GM18502 (cell line): ENCODE measurements around the gene PEAR1.
"Not testable (repeated sequence)": the region's sequence is repeated elsewhere in the genome, so short reads cannot be mapped to it uniquely, and the experiment has no call there.

ENCODE experiments used
- ATAC-seq: cut with Tn5 transposase; IDR thresholded peaks from one replicate; pipeline ENCODE4 v1.9.1; 2021; ENCODE audit warnings: mild to moderate bottlenecking; ENCODE audit not compliant: unreplicated experiment, poor library complexity

PEAR1 gene

DNA sequence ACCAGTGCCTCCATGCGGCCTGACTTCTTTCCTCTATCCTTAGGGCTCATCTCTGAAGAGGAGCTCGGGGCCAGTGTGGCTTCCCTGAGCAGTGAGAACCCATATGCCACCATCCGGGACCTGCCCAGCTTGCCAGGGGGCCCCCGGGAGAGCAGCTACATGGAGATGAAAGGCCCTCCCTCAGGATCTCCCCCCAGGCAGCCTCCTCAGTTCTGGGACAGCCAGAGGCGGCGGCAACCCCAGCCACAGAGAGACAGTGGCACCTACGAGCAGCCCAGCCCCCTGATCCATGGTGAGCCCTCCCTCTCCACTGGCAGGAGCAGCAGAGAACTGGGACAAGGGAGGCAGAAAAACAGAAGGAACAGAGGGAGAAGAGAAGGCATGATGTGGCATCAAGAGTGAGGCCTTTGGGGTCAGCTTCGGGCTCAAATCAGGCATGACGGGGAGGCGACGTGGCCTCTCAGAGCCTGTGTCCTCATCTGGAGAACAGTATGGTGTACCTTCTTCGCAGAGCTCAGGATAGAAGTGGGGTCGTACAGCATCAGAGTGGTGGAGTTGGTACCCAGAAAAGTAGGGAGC lies 20.4 kb downstream of the PEAR1 start:
- no peak for ATAC-seq

DNA sequence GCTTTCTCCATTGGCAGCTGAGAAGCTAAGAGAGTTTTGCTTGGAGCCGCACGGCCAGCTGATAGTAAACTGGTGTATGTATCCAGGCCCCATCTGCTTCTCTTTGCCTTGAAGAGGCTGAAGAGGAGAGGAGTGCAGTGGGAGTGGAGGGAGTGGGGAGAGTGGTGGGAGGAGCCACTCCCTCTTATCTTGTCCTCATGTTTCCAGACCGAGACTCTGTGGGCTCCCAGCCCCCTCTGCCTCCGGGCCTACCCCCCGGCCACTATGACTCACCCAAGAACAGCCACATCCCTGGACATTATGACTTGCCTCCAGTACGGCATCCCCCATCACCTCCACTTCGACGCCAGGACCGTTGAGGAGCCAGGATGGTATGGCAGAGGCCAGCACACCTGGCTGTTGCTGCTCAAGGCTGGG lies 20.9 kb downstream of the PEAR1 start:
- no peak for ATAC-seq

DNA sequence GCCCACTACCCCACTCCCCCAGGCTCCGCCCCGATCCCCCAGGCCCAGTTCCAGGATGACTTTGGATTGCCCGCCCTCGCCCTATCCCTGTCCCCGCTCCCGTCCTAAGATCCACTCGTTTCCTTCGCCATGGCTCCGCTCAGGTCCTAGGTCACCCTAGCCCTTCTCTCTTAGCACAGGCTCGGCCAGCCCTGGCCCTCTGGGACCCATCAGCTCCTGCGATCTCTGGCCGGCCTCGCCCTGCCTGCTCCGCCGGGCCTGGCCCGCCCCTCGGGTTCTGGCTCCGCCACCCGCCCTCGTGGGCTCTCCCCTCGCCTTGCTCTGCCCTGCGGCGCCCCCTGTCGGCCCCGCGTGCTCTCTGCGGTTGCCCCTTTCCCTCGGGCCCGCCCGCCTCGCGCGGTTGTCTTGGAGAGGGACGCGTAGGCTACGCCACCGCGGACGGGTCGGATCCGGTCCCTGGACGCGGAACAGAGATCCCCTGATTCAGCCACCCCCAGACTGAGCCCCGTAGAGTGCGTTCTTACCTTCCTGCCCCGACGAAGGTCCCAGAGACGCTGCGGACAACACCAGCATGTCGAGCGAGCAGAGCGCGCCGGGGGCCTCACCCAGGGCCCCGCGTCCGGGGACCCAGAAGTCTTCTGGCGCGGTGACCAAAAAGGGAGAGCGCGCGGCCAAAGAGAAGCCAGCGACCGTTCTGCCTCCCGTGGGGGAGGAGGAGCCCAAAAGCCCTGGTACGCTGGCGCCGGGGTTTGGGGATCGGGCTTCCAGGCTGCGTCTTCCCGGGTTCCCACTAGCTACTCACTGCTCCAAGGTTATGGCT lies 26.9 kb downstream of the PEAR1 start, which contains the start of gene LRRC71:
Gene LRRC71 (plus strand): TSS at position 400 of the 820 bp plus-strand sequence. CDS start 172 bp downstream, at position 572.
- no peak for ATAC-seq

DNA sequence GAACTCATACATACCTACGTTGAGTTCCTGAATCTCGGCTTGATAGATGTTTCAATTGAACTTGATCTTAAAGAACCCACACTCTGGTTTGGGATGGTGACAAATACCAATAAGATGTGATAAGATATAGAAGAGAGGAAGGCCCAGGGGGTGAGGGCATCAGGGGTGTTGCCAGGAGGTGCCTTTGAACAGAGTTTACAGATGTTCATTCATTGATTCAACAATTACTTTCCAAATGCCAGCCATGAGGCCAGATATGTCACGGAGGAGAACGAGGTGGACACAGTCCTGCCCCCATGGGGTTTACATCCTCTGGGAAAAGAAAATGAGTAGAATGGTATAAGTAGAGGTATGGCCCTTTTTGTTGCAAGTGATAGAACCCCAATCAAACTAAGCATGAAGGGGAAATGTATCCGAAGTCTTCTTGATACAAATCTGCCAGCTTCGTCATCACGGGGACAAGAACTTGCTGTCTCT lies 27.6 kb downstream of the PEAR1 start:
- ATAC-seq, result no peak

DNA sequence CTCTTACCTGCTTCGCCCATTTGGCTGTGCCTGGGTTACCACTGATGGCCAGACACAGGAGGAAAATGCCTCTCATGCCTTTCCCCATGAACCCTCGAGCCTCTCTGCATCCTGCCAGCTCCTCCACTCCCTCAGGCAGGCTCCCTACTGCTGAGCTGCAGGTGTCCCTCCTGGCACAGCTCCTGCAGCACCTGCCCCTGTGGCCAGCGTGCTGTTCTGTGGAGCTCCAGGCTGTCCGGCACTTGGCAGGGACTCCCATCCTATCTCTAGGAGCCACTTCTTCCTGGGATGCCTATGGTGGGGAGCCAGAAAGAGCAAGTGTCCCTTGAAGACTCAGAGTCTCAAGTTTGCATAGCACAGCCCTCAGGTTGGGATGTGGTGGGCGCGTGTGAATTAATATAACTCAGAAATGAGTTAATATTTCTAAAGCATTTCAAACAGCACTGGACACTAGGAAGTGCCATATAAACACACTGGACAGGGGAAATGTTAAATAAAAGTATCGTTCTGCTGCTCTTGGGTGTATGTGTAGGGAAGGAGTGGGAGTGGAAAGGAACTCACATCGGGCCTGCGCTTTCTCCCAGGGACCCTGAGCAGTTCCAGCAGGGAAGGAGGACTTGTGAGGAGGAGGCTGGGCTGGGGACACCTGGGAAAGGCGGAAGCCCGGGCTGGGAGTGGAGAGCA lies 29.6 kb downstream of the PEAR1 start:
- ATAC-seq, result no peak

DNA sequence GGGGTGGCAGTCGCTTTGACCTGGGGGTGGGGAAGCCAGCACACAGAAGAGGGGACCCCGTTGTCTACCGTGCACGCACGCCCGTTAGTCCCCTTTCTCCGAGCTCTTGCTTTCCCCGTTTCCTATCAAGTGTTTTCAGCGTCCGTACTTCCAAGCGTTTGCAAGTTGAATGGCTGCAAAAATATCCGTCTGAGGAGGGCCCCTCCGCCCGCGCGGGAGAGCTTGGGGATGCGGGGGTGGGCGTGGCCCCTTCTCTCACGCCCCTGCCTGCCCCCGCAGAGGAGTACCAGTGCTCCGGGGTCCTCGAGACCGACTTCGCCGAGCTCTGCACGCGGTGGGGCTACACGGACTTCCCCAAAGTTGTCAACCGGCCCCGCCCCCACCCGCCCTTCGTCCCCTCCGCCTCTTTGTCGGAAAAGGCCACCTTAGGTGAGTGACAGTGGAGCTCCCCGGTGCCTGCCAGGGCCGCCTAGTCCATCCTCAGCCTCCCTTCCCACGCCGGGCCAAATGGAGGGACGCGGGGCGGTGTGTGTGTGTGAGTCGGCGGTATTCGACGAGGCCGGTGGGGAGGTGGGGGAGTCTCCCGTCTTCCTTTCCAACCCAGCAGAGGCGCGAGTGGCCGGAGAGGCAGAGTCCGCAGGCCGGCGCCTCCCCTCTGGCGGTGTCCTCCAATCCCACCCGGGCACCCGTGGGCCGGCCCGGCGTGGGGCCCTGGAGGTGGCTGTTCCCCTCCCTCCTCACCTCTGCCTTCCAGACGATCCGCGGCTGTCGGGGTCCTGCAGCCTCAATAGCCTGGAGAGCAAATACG lies 30.4 kb downstream of the PEAR1 start:
- ATAC-seq, result no peak

DNA sequence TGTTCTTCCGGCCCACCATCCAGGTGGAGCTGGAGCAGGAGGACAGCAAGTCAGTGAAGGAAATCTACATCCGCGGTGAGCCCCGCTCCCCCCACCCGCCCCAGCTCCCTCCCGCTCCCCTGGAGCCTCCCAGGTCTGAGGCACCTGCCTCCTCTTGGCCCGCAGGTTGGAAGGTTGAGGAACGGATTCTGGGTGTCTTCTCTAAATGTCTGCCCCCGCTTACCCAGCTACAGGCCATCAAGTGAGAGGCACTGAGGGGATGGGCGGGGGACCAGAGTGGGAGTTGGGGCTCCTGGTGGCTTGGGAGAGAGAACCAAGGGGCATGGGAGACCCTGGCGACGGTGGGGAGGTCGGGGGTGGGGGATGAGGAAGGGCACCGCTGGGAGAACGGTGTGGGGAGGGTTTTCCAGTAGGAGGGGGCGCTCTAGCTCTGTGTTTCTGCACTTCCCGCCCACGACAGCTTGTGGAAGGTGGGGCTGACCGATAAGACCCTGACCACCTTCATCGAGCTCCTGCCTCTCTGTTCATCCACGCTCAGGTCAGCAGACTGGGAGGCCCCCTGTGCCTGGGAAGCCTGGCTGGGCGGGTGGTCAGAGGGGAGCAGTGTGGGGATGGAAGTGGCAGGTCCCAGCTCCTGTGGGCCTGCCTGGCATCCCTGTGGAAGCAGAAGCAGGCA lies 31.1 kb downstream of the PEAR1 start:
- no peak for ATAC-seq

DNA sequence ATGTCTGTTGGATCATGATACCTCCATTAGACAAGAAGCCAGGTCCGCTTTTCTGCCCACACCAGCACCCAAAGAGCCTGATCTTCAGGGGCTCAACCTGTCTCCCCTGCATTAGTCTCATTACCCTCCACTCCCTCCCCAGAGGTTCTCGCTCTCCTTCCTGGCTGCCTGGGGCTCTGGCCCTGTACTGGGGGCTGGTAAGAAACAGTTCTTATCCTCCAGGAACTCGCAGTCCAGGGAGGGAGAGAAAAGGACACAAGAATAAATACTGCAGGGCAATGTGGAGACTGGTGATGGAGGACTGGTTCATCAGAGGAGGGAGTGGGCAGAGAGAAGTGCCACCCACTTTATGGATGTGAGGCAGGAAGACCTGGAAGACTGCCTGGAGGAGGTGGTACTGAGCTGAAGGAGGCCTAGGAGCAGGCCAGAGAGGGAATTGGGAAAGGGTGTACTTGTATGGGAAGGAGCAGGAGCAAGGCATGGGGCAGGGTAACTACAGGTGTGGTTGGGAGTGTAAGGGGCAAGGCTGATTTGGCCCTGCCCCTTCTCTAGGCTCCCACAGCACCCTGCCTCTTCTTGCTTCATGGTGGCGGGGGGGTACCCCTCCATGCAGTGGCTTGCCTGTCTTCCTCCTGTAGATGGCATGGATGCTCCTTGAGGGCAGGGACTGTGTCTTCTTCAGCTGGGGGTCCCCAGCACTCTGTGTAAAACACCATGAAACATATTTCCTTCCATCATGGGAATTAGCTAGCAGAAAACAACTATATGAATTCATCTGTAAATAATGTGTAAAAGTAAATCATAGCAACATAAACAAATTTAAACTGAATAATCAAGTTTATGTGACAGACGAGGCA lies 31.9 kb downstream of the PEAR1 start:
- no peak for ATAC-seq

DNA sequence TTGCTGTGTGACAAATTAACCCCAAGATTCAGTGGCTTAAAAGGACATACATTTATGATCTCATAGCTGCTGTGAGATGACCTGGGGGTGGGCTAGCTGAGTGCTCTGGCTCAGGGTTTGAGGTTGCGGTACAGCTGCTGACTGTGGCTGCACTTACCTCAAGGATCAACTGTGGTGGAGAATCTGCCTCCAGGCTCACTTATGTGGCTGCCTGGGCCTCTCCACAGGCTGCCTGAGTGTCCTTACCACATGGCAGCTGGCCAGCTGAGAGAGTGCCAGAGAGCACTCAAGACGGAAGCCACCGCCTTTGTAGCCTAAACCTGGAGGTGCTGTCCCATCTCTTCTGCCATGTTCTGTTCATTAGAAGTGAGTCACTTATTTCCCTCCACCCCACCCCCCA lies 32.7 kb downstream of the PEAR1 start:
- no peak for ATAC-seq

DNA sequence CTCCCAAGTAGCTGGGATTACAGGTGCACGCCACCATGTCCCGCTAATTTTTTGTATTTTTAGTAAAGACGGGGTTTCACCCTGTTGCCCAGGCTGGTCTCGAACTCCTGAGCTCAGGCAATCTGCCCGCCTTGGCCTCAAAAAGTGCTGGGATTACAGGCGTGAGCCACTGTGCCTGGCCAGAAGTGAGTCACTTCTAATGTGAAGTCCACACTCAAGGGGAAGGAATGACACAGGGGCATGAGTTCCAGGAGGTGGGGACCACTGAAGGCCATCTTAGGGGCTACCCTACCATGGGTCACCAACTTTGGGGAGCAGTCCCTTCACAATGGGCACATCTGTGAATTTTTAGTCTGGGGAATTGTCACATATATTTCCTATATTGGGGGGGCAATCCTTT lies 33.2 kb downstream of the PEAR1 start:
- not testable (repeated sequence) for ATAC-seq

DNA sequence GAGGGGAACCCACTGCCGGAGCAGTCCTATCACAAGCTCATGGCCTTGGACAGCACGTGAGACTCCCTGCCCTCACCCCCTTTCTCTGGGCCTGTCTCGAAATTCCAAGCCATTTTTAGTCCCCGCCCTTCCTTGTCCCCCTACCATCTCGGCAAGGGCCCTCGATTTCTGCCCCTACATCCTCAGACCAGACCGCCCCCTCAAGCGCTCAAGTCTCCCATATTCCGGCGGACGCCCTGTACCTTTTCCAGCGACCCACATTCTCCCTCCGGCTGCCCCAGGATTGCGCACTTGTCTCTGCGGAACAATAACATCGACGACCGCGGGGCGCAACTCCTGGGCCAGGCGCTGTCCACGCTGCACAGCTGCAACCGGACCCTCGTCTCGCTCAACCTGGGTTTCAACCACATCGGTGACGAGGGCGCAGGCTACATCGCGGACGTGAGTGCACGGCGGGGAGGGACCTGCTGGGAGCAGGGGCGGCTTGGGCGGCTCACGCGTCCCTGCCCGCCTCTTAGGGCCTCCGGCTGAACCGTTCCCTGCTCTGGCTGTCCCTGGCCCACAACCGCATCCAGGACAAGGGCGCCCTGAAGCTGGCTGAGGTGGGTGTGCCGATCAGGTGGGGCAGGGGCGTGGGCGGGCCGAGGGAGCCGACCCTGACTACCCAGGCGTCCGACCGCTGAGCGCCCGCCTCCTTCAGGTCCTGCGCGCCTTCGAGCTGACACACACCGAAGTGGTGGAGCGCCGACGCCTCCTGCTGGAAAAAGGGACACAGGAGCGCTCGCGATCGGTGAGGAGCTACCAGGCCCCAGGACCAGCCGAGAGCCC lies 33.9 kb downstream of the PEAR1 start:
- no peak for ATAC-seq

DNA sequence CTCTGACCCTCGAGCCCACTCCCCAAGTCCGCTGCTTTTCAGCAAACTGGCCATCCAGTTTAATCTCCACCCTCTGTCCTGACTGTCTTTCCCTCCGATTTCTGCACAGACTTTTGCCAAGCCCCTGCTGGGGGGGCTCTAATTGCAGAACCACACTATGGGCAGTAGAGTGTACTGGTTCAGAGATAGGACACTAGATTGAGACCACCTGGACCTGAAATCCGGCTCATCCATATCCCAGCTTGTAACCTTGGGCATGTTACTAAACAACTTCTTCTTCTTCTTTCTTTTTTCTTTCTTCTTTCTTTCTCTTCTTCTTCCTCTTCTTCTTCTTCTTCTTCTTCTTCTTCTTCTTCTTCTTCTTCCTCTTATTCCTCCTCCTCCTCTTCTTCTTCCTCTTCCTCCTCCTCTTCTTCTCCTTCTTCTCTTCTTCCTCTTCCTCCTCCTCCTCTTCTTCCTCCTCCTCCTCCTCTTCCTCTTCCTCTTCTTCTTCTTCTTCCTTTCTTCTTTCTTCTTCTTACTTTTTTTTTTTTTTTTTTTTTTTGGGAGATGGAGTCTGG lies 34.6 kb downstream of the PEAR1 start:
- ATAC-seq, result no peak

DNA sequence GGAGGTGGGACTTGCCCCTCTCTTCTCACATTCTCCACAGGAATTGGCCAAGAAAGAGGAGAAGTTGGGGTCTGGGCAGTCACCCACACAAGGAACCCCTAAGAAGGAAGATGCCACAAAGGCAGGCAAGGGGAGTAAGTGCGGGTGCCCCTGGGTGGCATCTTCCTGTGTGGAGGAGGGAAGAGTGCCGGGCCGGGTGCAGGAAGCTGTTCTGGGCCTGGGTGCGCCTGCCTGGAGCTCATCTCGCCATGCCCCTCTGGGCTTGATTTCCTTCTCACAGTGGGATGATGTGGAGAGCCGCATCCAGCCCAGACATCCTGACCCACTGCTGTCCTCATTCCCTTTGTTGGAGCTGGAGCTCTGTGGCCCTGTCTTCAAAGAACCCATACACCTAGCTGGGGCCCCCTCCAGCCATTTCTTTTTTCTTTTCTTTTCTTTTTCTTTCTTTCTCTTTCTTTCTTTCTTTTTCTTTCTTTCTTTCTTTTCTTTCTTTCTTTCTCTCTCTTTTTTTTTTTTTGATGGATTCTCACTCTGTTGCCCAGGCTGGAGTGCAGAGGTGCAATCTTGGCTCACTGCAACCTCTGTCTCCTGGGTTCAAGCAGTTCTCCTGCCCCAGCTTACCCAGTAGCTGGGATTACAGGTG lies 36.2 kb downstream of the PEAR1 start:
- no peak for ATAC-seq

DNA sequence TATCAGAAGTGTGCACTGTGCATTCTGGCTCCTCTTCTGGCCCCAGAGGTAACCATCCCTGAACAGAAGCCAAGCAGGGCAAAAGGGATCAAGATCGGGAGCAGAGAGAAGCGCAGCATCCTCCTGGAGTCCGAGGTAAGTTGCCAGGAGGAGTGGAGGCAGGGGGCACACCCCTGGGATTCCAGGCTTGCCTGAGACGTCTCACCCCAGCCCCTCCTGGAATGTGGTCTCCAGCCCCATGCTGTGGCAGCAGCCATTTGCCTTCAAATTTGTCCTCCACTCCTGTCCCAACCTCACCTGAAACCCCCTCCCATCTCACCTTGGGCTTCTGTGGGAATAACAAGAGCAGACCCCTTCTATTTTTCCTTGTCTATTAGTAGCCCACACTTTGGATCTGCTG lies 37.0 kb downstream of the PEAR1 start:
- no peak for ATAC-seq

DNA sequence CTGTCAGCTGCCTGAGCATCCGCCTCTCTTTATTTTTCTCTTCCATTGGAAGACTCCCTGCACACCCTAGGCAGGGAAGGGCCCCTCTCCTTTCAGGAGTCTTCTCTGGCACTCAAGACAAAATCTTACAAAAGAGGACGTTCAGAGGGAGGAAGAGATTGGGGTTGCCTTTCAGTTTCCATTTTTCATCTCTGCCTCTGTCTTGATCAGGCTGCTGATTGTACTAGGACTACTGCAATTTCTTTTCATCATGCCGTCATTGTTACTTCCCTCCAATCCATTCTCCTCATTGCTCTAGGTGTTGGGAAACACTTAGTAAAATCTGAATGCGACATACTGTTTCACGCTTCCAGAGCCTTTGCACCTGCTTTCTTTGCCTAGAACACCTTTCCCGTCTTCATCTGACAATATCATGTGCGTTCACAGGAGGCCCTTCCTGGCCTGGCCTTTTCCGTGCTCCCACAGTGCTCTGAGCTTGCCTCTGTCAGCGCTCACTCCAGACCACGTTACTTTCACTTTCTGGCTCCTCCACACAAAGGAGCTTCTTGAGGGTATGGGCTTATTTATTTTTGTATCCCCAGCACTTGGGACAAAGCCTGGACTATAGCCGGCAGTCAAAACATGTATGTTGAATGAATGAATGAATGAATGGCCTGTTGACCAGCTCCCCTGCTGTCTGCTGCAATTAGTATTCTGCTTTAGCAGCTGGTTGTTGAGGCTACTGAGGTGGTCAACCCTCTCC lies 37.9 kb downstream of the PEAR1 start:
- no peak for ATAC-seq

DNA sequence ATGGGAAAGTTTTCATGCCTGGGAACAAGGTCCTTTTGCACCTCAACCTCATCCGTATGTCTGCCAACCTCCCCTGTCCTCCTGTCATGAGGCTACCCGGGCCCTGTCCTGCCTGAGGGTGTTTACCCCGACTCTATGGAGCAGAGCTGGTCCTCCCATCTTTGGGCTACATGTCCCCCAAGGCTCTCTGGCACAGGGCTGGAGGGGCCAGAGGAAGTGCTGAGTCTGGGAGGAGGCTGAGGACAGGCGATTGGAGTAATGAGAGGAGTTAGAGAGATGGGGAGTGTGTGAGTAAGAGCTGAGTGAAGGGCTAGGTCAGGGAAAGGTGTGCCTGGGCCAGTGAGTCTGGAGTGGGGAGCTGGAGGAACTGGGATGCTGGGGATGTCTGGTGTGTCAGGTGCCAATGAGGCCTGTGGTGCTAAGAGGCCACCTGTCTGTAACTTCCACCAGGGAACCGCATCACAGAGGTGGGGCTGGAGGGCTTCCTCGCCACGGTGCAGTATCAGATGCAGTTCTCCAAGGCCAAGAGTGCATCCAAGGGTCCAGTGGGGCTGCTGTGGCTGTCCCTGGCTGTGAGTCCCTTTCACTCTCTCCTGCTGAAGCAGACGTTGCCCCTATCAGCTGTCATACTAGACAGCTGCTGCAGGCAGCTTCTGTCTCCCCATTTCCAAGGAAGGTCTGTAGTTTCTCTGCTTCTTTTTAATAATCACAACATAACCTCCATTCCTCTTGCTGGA lies 38.6 kb downstream of the PEAR1 start:
- ATAC-seq, result no peak
